Effector CD8-positive, alpha-beta T cell (primary cell): Measurements from ENCODE around the gene NKTR.

Source experiments
- DNase-seq: peaks from one replicate; lab custom pipeline; 2025; lab: John Stamatoyannopoulos, UW

Gene NKTR

GRCh38 chr3:42649783-42650182 lies 49.3 kb downstream of the NKTR start:
- DNase-seq: no peak

- no peak for DNase-seq
Observed at GRCh38 chr3:42651248-42652091, 51.0 kb downstream of the NKTR start.

- no peak for DNase-seq
Observed at GRCh38 chr3:42652251-42652610, 51.7 kb downstream of the NKTR start.

GRCh38 chr3:42652611-42653302 lies 52.3 kb downstream of the NKTR start:
- DNase-seq: no peak

- DNase-seq: no peak
Observed at GRCh38 chr3:42653303-42653559, 52.7 kb downstream of the NKTR start.

- DNase-seq: no peak
Observed at GRCh38 chr3:42653560-42654330, 53.3 kb downstream of the NKTR start, which contains the start of gene ZBTB47. Gene ZBTB47, plus strand, starts transcription at chr3:42653697. Its CDS starts 4,659 bp downstream, at chr3:42658356.

- DNase-seq: no peak
Observed at GRCh38 chr3:42654331-42655201, 54.1 kb downstream of the NKTR start.

GRCh38 chr3:42655331-42655888 lies 54.9 kb downstream of the NKTR start:
- DNase-seq: no peak

GRCh38 chr3:42655980-42656679 lies 55.6 kb downstream of the NKTR start:
- no peak for DNase-seq

- DNase-seq: no peak
Observed at GRCh38 chr3:42656680-42657610, 56.5 kb downstream of the NKTR start.

- DNase-seq: no peak
Observed at GRCh38 chr3:42657675-42658074, 57.2 kb downstream of the NKTR start.

GRCh38 chr3:42658091-42658770 lies 57.7 kb downstream of the NKTR start:
- no peak for DNase-seq

GRCh38 chr3:42658771-42659390 lies 58.4 kb downstream of the NKTR start:
- DNase-seq: no peak

GRCh38 chr3:42659451-42660130 lies 59.1 kb downstream of the NKTR start:
- no peak for DNase-seq

GRCh38 chr3:42660131-42660715 lies 59.7 kb downstream of the NKTR start:
- DNase-seq: no peak

GRCh38 chr3:42660898-42661297 lies 60.4 kb downstream of the NKTR start:
- DNase-seq: no peak

GRCh38 chr3:42661593-42662022 lies 61.1 kb downstream of the NKTR start:
- DNase-seq: no peak
